ENCODE measurements around the gene KRTAP5-4.
A peak's percentile ranks its signal among the peaks of the same experiment; 100 is the strongest.
"Not testable (repeated sequence)": the region's sequence is repeated elsewhere in the genome, so short reads cannot be mapped to it uniquely, and the experiment has no call there.

Gene KRTAP5-4

GRCh38 chr11:1636291-1636950 is 14.5 kb upstream of the KRTAP5-4 start:
- DNase-seq: no peak

- DNase-seq: no peak
Measured at GRCh38 chr11:1633864-1634263, 11.9 kb upstream of the KRTAP5-4 start.

- peak; percentile 53 for DNase-seq
Measured at GRCh38 chr11:1632053-1632714, 10.2 kb upstream of the KRTAP5-4 start.

- no peak for DNase-seq
Measured at GRCh38 chr11:1631066-1631568, 9.2 kb upstream of the KRTAP5-4 start.

GRCh38 chr11:1630271-1630670 is 8.3 kb upstream of the KRTAP5-4 start:
- DNase-seq: no peak

- DNase-seq: no peak
Measured at GRCh38 chr11:1629326-1630185, 7.6 kb upstream of the KRTAP5-4 start, which contains the start of gene KRTAP5-5. Gene KRTAP5-5, plus strand, starts transcription at chr11:1629775. Its CDS starts 66 bp downstream, at chr11:1629841.

- no peak for DNase-seq
Measured at GRCh38 chr11:1628506-1629325, 6.8 kb upstream of the KRTAP5-4 start.

GRCh38 chr11:1625541-1625940 is 3.6 kb upstream of the KRTAP5-4 start:
- no peak for DNase-seq

GRCh38 chr11:1624621-1625020 is 2.7 kb upstream of the KRTAP5-4 start:
- DNase-seq: no peak

- no peak for DNase-seq
Measured at GRCh38 chr11:1623716-1624115, 1.8 kb upstream of the KRTAP5-4 start.

GRCh38 chr11:1619449-1619848 is 2.5 kb downstream of the KRTAP5-4 start:
- no peak for DNase-seq

- no peak for DNase-seq
Measured at GRCh38 chr11:1618231-1618630, 3.7 kb downstream of the KRTAP5-4 start.

- DNase-seq: no peak
Measured at GRCh38 chr11:1608363-1608762, 13.6 kb downstream of the KRTAP5-4 start, which contains the start of gene KRTAP5-3. Gene KRTAP5-3, minus strand, starts transcription at chr11:1608463. Its CDS starts 78 bp downstream, at chr11:1608385.

- DNase-seq: not testable (repeated sequence)
Measured at GRCh38 chr11:1607901-1608300, 14.0 kb downstream of the KRTAP5-4 start.

GRCh38 chr11:1607156-1607845 is 14.6 kb downstream of the KRTAP5-4 start:
- not testable (repeated sequence) for DNase-seq

- DNase-seq: not testable (repeated sequence)
Measured at GRCh38 chr11:1605923-1606322, 16.0 kb downstream of the KRTAP5-4 start.

GRCh38 chr11:1604711-1605110 is 17.2 kb downstream of the KRTAP5-4 start:
- no peak for DNase-seq

GRCh38 chr11:1604181-1604580 is 17.8 kb downstream of the KRTAP5-4 start:
- no peak for DNase-seq

- no peak for DNase-seq
Measured at GRCh38 chr11:1603629-1604028, 18.3 kb downstream of the KRTAP5-4 start.

- DNase-seq: not testable (repeated sequence)
Measured at GRCh38 chr11:1601663-1602062, 20.3 kb downstream of the KRTAP5-4 start.

- DNase-seq: no peak
Measured at GRCh38 chr11:1600626-1601025, 21.3 kb downstream of the KRTAP5-4 start.

GRCh38 chr11:1598816-1599215 is 23.1 kb downstream of the KRTAP5-4 start:
- no peak for DNase-seq

All from NCI-H2107 (cell line).